Hepatocyte (in vitro differentiated cells): ENCODE measurements around the gene ALG12. TPM values are rescaled to one million over a fixed set of nuclear protein-coding genes. Genes with fewer than 3 reads are reported as not detected.

Source experiments
- DNase-seq: peaks from one replicate; pipeline ENCODE4 v3.0.0-alpha.2; 2016; ENCODE audit warnings: low spot score
- H2AFZ ChIP-seq: fragments of 200-600 bp; sonication (generic); 2 replicates; pipeline ENCODE4 v1.6.0; 2016; ENCODE audit warnings: antibody characterized with exemption, mild to moderate bottlenecking
- H3K27ac ChIP-seq: fragments of 200-600 bp; sonication (generic); 2 replicates; pipeline ENCODE4 v1.5.1; 2016; ENCODE audit warnings: mild to moderate bottlenecking
- H3K27me3 ChIP-seq: fragments of 200-600 bp; sonication (generic); 2 replicates; pipeline ENCODE4 v1.6.1; 2016
- H3K36me3 ChIP-seq: fragments of 200-600 bp; sonication (generic); replicated peaks from 2 replicates; pipeline ENCODE4 v1.5.1; 2016; ENCODE audit warnings: low read depth; ENCODE audit not compliant: insufficient read depth
- H3K4me1 ChIP-seq: fragments of 200-600 bp; sonication (generic); 2 replicates; pipeline ENCODE4 v1.5.1; 2016; ENCODE audit warnings: mild to moderate bottlenecking, moderate library complexity; ENCODE audit not compliant: insufficient read depth
- H3K4me2 ChIP-seq: fragments of 200-600 bp; sonication (generic); 2 replicates; pipeline ENCODE4 v1.6.0; 2016
- H3K4me3 ChIP-seq: fragments of 200-600 bp; sonication (generic); 2 replicates; pipeline ENCODE4 v1.5.1; 2016; ENCODE audit warnings: mild to moderate bottlenecking
- H3K79me2 ChIP-seq: fragments of 200-600 bp; sonication (generic); 2 replicates; pipeline ENCODE4 v1.6.0; 2017; ENCODE audit warnings: mild to moderate bottlenecking
- H3K9me2 ChIP-seq: fragments of 200-600 bp; sonication (generic); replicated peaks from 2 replicates; pipeline ENCODE4 v1.6.0; 2017; ENCODE audit warnings: mild to moderate bottlenecking; ENCODE audit not compliant: insufficient read depth
- H3K9me3 ChIP-seq: fragments of 200-600 bp; sonication (generic); 2 replicates; pipeline ENCODE4 v1.5.1; 2016; ENCODE audit warnings: low read depth, mild to moderate bottlenecking
- H4K20me1 ChIP-seq: fragments of 200-600 bp; sonication (generic); 2 replicates; pipeline ENCODE4 v1.6.0; 2016; ENCODE audit warnings: mild to moderate bottlenecking; ENCODE audit not compliant: insufficient read depth, poor library complexity, severe bottlenecking
- CTCF ChIP-seq: fragments of 200-600 bp; sonication (generic); IDR thresholded peaks from 2 replicates; pipeline ENCODE4 v1.5.1; 2016; ENCODE audit warnings: antibody characterized with exemption, mild to moderate bottlenecking; ENCODE audit not compliant: poor library complexity
- EZH2 ChIP-seq: fragments of 200-600 bp; sonication (generic); IDR thresholded peaks from 2 replicates; pipeline ENCODE4 v1.6.1; 2016; ENCODE audit warnings: antibody characterized with exemption, mild to moderate bottlenecking, borderline replicate concordance
- EZH2phosphoT487 ChIP-seq: fragments of 200-600 bp; sonication (generic); IDR thresholded peaks from one replicate; pipeline ENCODE4 v1.6.1; 2018; ENCODE audit warnings: antibody characterized with exemption, mild to moderate bottlenecking, low read depth, moderate library complexity; ENCODE audit not compliant: unreplicated experiment, severe bottlenecking
- WGBS: methylation state at CpG from one replicate; pipeline ENCODE4 v1.1.6; 2016; ENCODE audit warnings: low lambda C conversion rate; ENCODE audit errors: missing lambda C conversion rate; 5-methylcytosine and 5-hydroxymethylcytosine counted together
- polyA plus RNA-seq: library from polyadenylated mRNA; unstranded; fragments of >200 nt; fragmentation: Nextera tagmentation; extraction: Ambion mirVana; gene quantifications from 2 replicates; pipeline ENCODE4 v1.2.1, GENCODE V29; 2016
- total RNA-seq: library from RNA; depleted of rRNA; stranded (reverse); fragments of >200 nt; gene quantifications from 2 replicates; pipeline ENCODE4 v1.2.3, GENCODE V29; 2014

The ALG12 gene
- total and polyA plus RNA-seq, 2 experiments from 2014 or later = 30.8 to 69.6 TPM

GRCh38 chr22:49882519-49883293 is 35.5 kb downstream of the ALG12 start:
- Histone ChIP-seq H3K27ac (no peak overlapping the region), H3K4me3 (no peak overlapping the region), H4K20me1 (no peaks in the 10 kb centered on the region), H3K79me2 (peaks cover 86% of the 10 kb centered on the region), H3K9me3 (no peaks in the 10 kb centered on the region), H3K4me2 (no peak overlapping the region), H3K4me1 (no peaks in the 10 kb centered on the region), H3K27me3 (no peaks in the 10 kb centered on the region), H3K9me2 (no peaks in the 10 kb centered on the region), H3K36me3 (no peaks in the 10 kb centered on the region), H2AFZ (no peak overlapping the region)
- no peak for DNase-seq
- TF ChIP-seq CTCF = no peak
- TF ChIP-seq EZH2 = no peak
- no peak for TF ChIP-seq EZH2phosphoT487
- 86% methylated on average over 21 of the region's 21 CpGs for WGBS

GRCh38 chr22:49881856-49882255 is 36.4 kb downstream of the ALG12 start:
- H2AFZ ChIP-seq = no peak overlapping the region
- 100% methylated on average over 2 of the region's 2 CpGs for WGBS
- H3K79me2 ChIP-seq = peaks cover 88% of the 10 kb centered on the region
- no peaks in the 10 kb centered on the region for H3K9me2 ChIP-seq
- H3K9me3 ChIP-seq = no peaks in the 10 kb centered on the region
- H3K27ac ChIP-seq = no peak overlapping the region
- H3K4me2 ChIP-seq = no peak overlapping the region
- no peak overlapping the region for H3K4me3 ChIP-seq
- no peaks in the 10 kb centered on the region for H3K36me3 ChIP-seq
- no peaks in the 10 kb centered on the region for H4K20me1 ChIP-seq
- no peak for TF ChIP-seq EZH2
- TF ChIP-seq CTCF = no peak
- no peak for TF ChIP-seq EZH2phosphoT487
- H3K27me3 ChIP-seq = no peaks in the 10 kb centered on the region
- H3K4me1 ChIP-seq = no peaks in the 10 kb centered on the region
- no peak for DNase-seq

GRCh38 chr22:49880281-49880680 is 38.0 kb downstream of the ALG12 start:
- no peak for DNase-seq
- Histone ChIP-seq H3K9me2 (no peaks in the 10 kb centered on the region), H3K9me3 (no peaks in the 10 kb centered on the region), H3K4me2 (no peak overlapping the region), H3K79me2 (peaks cover 93% of the 10 kb centered on the region), H3K4me1 (no peaks in the 10 kb centered on the region), H4K20me1 (no peaks in the 10 kb centered on the region), H3K4me3 (no peak overlapping the region), H3K27me3 (no peaks in the 10 kb centered on the region), H3K27ac (no peak overlapping the region), H2AFZ (no peak overlapping the region), H3K36me3 (no peaks in the 10 kb centered on the region)
- 74% methylated on average over 20 of the region's 20 CpGs for WGBS
- no peak for TF ChIP-seq CTCF
- no peak for TF ChIP-seq EZH2
- no peak for TF ChIP-seq EZH2phosphoT487
